B cell (primary cell): ENCODE data around the gene ANKS1B. TPM values are rescaled to one million over a fixed set of nuclear protein-coding genes. Genes with fewer than 3 reads are reported as not detected.

Experiments used
- ATAC-seq: fragments of 200-7000 bp; cut with Tn5 transposase; one replicate; pipeline ENCODE4 v1.10.0; 2021; ENCODE audit warnings: low read depth, mild to moderate bottlenecking, moderate number of reproducible peaks, moderate library complexity
- CTCF ChIA-PET: fragments of 350-600 bp; sonication (Branson Sonifier 250); formaldehyde crosslinking; loops from one replicate; lab custom pipeline; 2021; ENCODE audit warnings: antibody characterized with exemption, inconsistent platforms; lab: Charles Lee
- POLR2A ChIA-PET: fragments of 350-600 bp; sonication (Branson Sonifier 250); formaldehyde crosslinking; loops from one replicate; lab custom pipeline; 2021; ENCODE audit warnings: antibody characterized with exemption; lab: Charles Lee
- DNase-seq: peaks from one replicate; pipeline ENCODE4 v3.0.0; 2013
- H2AFZ ChIP-seq: 2 replicates; pipeline ENCODE4 v1.6.1; 2012; ENCODE audit warnings: mild to moderate bottlenecking, low read depth, low read length; ENCODE audit not compliant: insufficient read depth, poor library complexity, severe bottlenecking
- H3K27ac ChIP-seq, 2 donors: 1 replicate in 1 of 2; 2 replicates in 1 of 2; pipeline ENCODE4 v1.5.1; 2012 to 2013; ENCODE audit warnings: low read length in 2 of 2, mild to moderate bottlenecking in 2 of 2, moderate library complexity in 1 of 2
- H3K27me3 ChIP-seq, 4 experiments: fragments of 200-600 bp in 1 of 4; sonication (generic) in 1 of 4; replicated peaks in 1 of 4; 1 replicate in 2 of 4; 2 replicates in 2 of 4; pipeline versions ENCODE4 v1.6.1 to v1.7.0; 2013 to 2016; ENCODE audit warnings: low read length in 3 of 4, mild to moderate bottlenecking in 2 of 4, mixed read lengths in 1 of 4, moderate library complexity in 1 of 4; ENCODE audit not compliant: insufficient read depth in 4 of 4, control insufficient read depth in 3 of 4; ENCODE audit errors: control extremely low read depth in 1 of 4
- H3K36me3 ChIP-seq, 2 experiments: replicated peaks in 1 of 2; 1 replicate in 1 of 2; 2 replicates in 1 of 2; pipeline versions ENCODE4 v1.6.1 to v1.7.1; 2013; ENCODE audit warnings: low read length in 1 of 2; ENCODE audit not compliant: insufficient read depth in 2 of 2, control insufficient read depth in 1 of 2; ENCODE audit errors: control extremely low read depth in 1 of 2, extremely low read depth in 1 of 2
- H3K4me1 ChIP-seq, 2 donors: fragments of 200-600 bp in 1 of 2; sonication (generic) in 1 of 2; 1 replicate in 1 of 2; 2 replicates in 1 of 2; pipeline versions ENCODE4 v1.5.1 to v1.6.1; 2013 to 2017; ENCODE audit warnings: low read length in 2 of 2; ENCODE audit not compliant: control insufficient read depth in 2 of 2, insufficient read depth in 2 of 2
- H3K4me2 ChIP-seq: replicated peaks from 2 replicates; pipeline ENCODE3; 2012; ENCODE audit warnings: mild to moderate bottlenecking, low read depth, low read length; ENCODE audit not compliant: poor library complexity, severe bottlenecking
- H3K4me3 ChIP-seq, 5 experiments: fragments of 200-600 bp in 1 of 5; sonication (generic) in 1 of 5; 1 replicate in 3 of 5; 2 replicates in 2 of 5; pipeline versions ENCODE4 v1.5.1 to v1.7.0; 2011 to 2016; ENCODE audit warnings: low read length in 4 of 5, mild to moderate bottlenecking in 4 of 5, low read depth in 2 of 5, control low read depth in 1 of 5, moderate library complexity in 1 of 5; ENCODE audit not compliant: insufficient read depth in 1 of 5; ENCODE audit errors: control extremely low read depth in 1 of 5, extremely low read depth in 1 of 5
- H3K79me2 ChIP-seq: fragments of 200-600 bp; sonication (generic); one replicate; pipeline ENCODE4 v1.6.0; 2016; ENCODE audit warnings: low read length; ENCODE audit not compliant: control insufficient read depth, insufficient read depth
- H3K9ac ChIP-seq: fragments of 200-600 bp; sonication (generic); 2 replicates; pipeline ENCODE4 v1.6.1; 2017; ENCODE audit warnings: mild to moderate bottlenecking, low read length, moderate library complexity
- H3K9me3 ChIP-seq, 3 donors: one replicate each; pipeline versions ENCODE4 v1.6.1 to v1.7.1; 2013; ENCODE audit warnings: low read length in 2 of 3; ENCODE audit not compliant: control insufficient read depth in 2 of 3, insufficient read depth in 1 of 3; ENCODE audit errors: control extremely low read depth in 1 of 3
- H4K20me1 ChIP-seq: 2 replicates; pipeline ENCODE4 v1.6.0; 2012; ENCODE audit warnings: mild to moderate bottlenecking, low read length; ENCODE audit not compliant: insufficient read depth, control insufficient read depth, poor library complexity, severe bottlenecking
- H3K27ac Mint-ChIP-seq: one replicate; pipeline ENCODE4 v1.8.0; 2021; ENCODE audit warnings: mixed read lengths
- H3K27me3 Mint-ChIP-seq: one replicate; pipeline ENCODE4 v1.8.0; 2021; ENCODE audit warnings: mixed read lengths
- H3K4me1 Mint-ChIP-seq: one replicate; pipeline ENCODE4 v1.8.0; 2021; ENCODE audit warnings: mixed read lengths
- H3K4me3 Mint-ChIP-seq: one replicate; pipeline ENCODE4 v1.8.0; 2021; ENCODE audit warnings: mixed read lengths
- H3K9me3 Mint-ChIP-seq: one replicate; pipeline ENCODE4 v1.8.0; 2022; ENCODE audit warnings: mixed read lengths; ENCODE audit not compliant: insufficient read depth
- CTCF ChIP-seq: fragments of 200-600 bp; IDR thresholded peaks from one replicate; pipeline ENCODE4 v1.8.0; 2022; ENCODE audit warnings: antibody characterized with exemption, mild to moderate bottlenecking
- EZH2 ChIP-seq: IDR thresholded peaks from 2 replicates; pipeline ENCODE4 v1.6.1; 2012; ENCODE audit warnings: borderline replicate concordance, low read depth, mild to moderate bottlenecking, moderate library complexity, low read length; ENCODE audit not compliant: insufficient read depth, poor library complexity, severe bottlenecking
- WGBS: methylation state at CpG from one replicate; pipeline ENCODE4 v1.1.5; 2013; ENCODE audit warnings: missing lambda C conversion rate; ENCODE audit not compliant: insufficient coverage; 5-methylcytosine and 5-hydroxymethylcytosine counted together
- intact Hi-C: fragments of 100-400 bp; cut with micrococcal nuclease; formaldehyde crosslinking; loops from one replicate; pipeline ENCODE4 v1.10.0; 2022
- polyA plus RNA-seq: library from polyadenylated mRNA; depleted of rRNA; stranded (reverse); fragments of >200 nt; gene quantifications from 2 replicates; pipeline ENCODE4 v1.2.3, GENCODE V29; 2012
- total RNA-seq, 2 donors: library from RNA; stranded (reverse); fragments of 120-200 nt in 1 of 2; gene quantifications; 1 replicate in 1 of 2; 2 replicates in 1 of 2; pipeline versions ENCODE4 v1.2.3 to v1.2.4, GENCODE V29; 2013 to 2022

The ANKS1B gene
- total and polyA plus RNA-seq, 2 donors (not counting 1 experiment from before 2014, with no cell fraction given): not detected

GRCh38 chr12:99122496-99122895, 862.2 kb downstream of the ANKS1B start:
- ATAC-seq: no peak
- ChIA-PET CTCF (no interaction called here), POLR2A (no interaction called here)
- DNase-seq: no peak
- Histone ChIP-seq H3K4me2 (no peak overlapping the region), H3K4me1 (no peaks in the 10 kb centered on the region), H2AFZ (no peak overlapping the region), H3K36me3 (no peaks in the 10 kb centered on the region), H3K27me3 (no peaks in the 10 kb centered on the region), H3K79me2 (no peaks in the 10 kb centered on the region), H3K9me3 (no peaks in the 10 kb centered on the region), H3K4me3 (no peak overlapping the region), H3K27ac (no peak overlapping the region), H3K9ac (no peak overlapping the region), H4K20me1 (no peaks in the 10 kb centered on the region)
- Mint-ChIP-seq H3K27ac (no peak overlapping the region), H3K27me3 (no peaks in the 10 kb centered on the region), H3K4me1 (no peaks in the 10 kb centered on the region), H3K4me3 (no peak overlapping the region), H3K9me3 (no peaks in the 10 kb centered on the region)
- TF ChIP-seq CTCF: no peak
- TF ChIP-seq EZH2: no peak
- intact Hi-C loops: no loop called here
- 86% methylated on average over 1 of the region's 3 CpGs for WGBS

- WGBS: 83% methylated on average over 3 of the region's 4 CpGs
- Histone ChIP-seq H3K4me3 (no peak overlapping the region), H3K36me3 (no peaks in the 10 kb centered on the region), H3K27ac (no peak overlapping the region), H2AFZ (no peak overlapping the region), H4K20me1 (no peaks in the 10 kb centered on the region), H3K9me3 (no peaks in the 10 kb centered on the region), H3K79me2 (no peaks in the 10 kb centered on the region), H3K4me1 (no peaks in the 10 kb centered on the region), H3K4me2 (no peak overlapping the region), H3K9ac (no peak overlapping the region), H3K27me3 (no peaks in the 10 kb centered on the region)
- no peak for TF ChIP-seq EZH2
- no peak for TF ChIP-seq CTCF
- CTCF ChIA-PET: no interaction called here
- Mint-ChIP-seq H3K4me1 (no peaks in the 10 kb centered on the region), H3K4me3 (no peak overlapping the region), H3K27me3 (no peaks in the 10 kb centered on the region), H3K27ac (no peak overlapping the region), H3K9me3 (no peaks in the 10 kb centered on the region)
- ATAC-seq (no peak), DNase-seq (no peak)
- POLR2A ChIA-PET: no interaction called here
- intact Hi-C loops: no loop called here
Measured at GRCh38 chr12:99121546-99121945, 863.2 kb downstream of the ANKS1B start.
